Measurements from ENCODE around the gene TNRC6B.
"Not testable (repeated sequence)": the region's sequence is repeated elsewhere in the genome, so short reads cannot be mapped to it uniquely, and the experiment has no call there.

The TNRC6B gene

GRCh38 chr22:40183029-40183581 is 5.4 kb downstream of the TNRC6B start:
- H3K4me3 ChIP-seq (replicated peaks; ENCODE audit: low read depth, low read length) = peak overlapping the region; percentile 14; the same call in 1 of the 2 replicates
- no peak for TF ChIP-seq CTCF (IDR thresholded peaks at IDR 0.05; ENCODE audit: low read depth, low read length, missing control alignments)
- no peak for DNase-seq (ENCODE audit: extremely low read depth, low read depth)

- DNase-seq (ENCODE audit: extremely low read depth, low read depth) = not testable (repeated sequence)
- peak overlapping the region; percentile 14; the same call in 1 of the 2 replicates for H3K4me3 ChIP-seq (replicated peaks; ENCODE audit: low read depth, low read length)
Measured at GRCh38 chr22:40183603-40184002, 5.9 kb downstream of the TNRC6B start.

GRCh38 chr22:40187389-40187788 is 9.7 kb downstream of the TNRC6B start:
- no peak overlapping the region for H3K4me3 ChIP-seq (replicated peaks; ENCODE audit: low read depth, low read length)
- no peak for DNase-seq (ENCODE audit: extremely low read depth, low read depth)

GRCh38 chr22:40189997-40190396 is 12.3 kb downstream of the TNRC6B start:
- DNase-seq (ENCODE audit: extremely low read depth, low read depth) = no peak
- no peak overlapping the region for H3K4me3 ChIP-seq (replicated peaks; ENCODE audit: low read depth, low read length)
- no peak for TF ChIP-seq CTCF (IDR thresholded peaks at IDR 0.05; ENCODE audit: low read depth, low read length, missing control alignments)

More at GRCh38 chr22:40187389-40187788, 9.7 kb downstream of the TNRC6B start:
- no peak for TF ChIP-seq CTCF (IDR thresholded peaks at IDR 0.05; ENCODE audit: low read depth, low read length, missing control alignments)

GRCh38 chr22:40190501-40190900 is 12.8 kb downstream of the TNRC6B start:
- no peak for TF ChIP-seq CTCF (IDR thresholded peaks at IDR 0.05; ENCODE audit: low read depth, low read length, missing control alignments)
- H3K4me3 ChIP-seq (replicated peaks; ENCODE audit: low read depth, low read length) = no peak overlapping the region
- no peak for DNase-seq (ENCODE audit: extremely low read depth, low read depth)

- H3K4me3 ChIP-seq (replicated peaks; ENCODE audit: low read depth, low read length) = no peak overlapping the region
- no peak for DNase-seq (ENCODE audit: extremely low read depth, low read depth)
- peak; percentile 41 for TF ChIP-seq CTCF (IDR thresholded peaks at IDR 0.05; ENCODE audit: low read depth, low read length, missing control alignments)
Measured at GRCh38 chr22:40193429-40194421, 16.0 kb downstream of the TNRC6B start.

- no peak overlapping the region for H3K4me3 ChIP-seq (replicated peaks; ENCODE audit: low read depth, low read length)
- DNase-seq (ENCODE audit: extremely low read depth, low read depth) = no peak
- TF ChIP-seq CTCF (IDR thresholded peaks at IDR 0.05; ENCODE audit: low read depth, low read length, missing control alignments) = no peak
Measured at GRCh38 chr22:40194656-40195055, 16.9 kb downstream of the TNRC6B start.
